H1 (cell line): ENCODE data around the gene WDR93. TPM values are rescaled to one million over a fixed set of nuclear protein-coding genes. Genes with fewer than 3 reads are reported as not detected.

Experiments used
- CTCF ChIA-PET: fragments of 300-600 bp; sonication (Branson Sonifier 250); formaldehyde crosslinking; loops from one replicate; lab custom pipeline; 2021; ENCODE audit not compliant: partially characterized antibody; lab: Charles Lee
- POLR2A ChIA-PET: fragments of 300-600 bp; sonication (Branson Sonifier 250); formaldehyde crosslinking; loops from one replicate; lab custom pipeline; 2021; ENCODE audit warnings: inconsistent platforms; ENCODE audit not compliant: partially characterized antibody; lab: Charles Lee
- DNase-seq, 2 experiments: peaks; one replicate each; pipeline versions ENCODE4 v3.0.0 to v3.0.0-alpha.2; 2010 to 2022; ENCODE audit warnings: low spot score in 2 of 2, low read depth in 1 of 2, mixed read lengths in 1 of 2
- FAIRE-seq: peaks from 2 replicates; lab custom pipeline; 2011; peaks lifted over from hg19 to GRCh38; lab: Jason Lieb, UNC
- H2AFZ ChIP-seq: 2 replicates; pipeline ENCODE4 v1.8.1; 2012; ENCODE audit warnings: low read length, inconsistent platforms
- H2AK5ac ChIP-seq: 2 replicates; pipeline ENCODE4 v1.6.1; 2013; ENCODE audit warnings: low read depth, low read length
- H2BK120ac ChIP-seq: replicated peaks from 2 replicates; pipeline ENCODE3; 2013; ENCODE audit warnings: low read depth, low read length, inconsistent platforms
- H2BK12ac ChIP-seq: 2 replicates; pipeline ENCODE4 v1.6.1; 2013; ENCODE audit warnings: low read depth, low read length
- H2BK15ac ChIP-seq: 2 replicates; pipeline ENCODE4 v1.6.1; 2013; ENCODE audit warnings: low read length
- H2BK20ac ChIP-seq: 2 replicates; pipeline ENCODE4 v1.6.1; 2013; ENCODE audit warnings: low read length
- H2BK5ac ChIP-seq: 2 replicates; pipeline ENCODE4 v1.6.1; 2013; ENCODE audit warnings: low read depth, low read length
- H3K14ac ChIP-seq: 2 replicates; pipeline ENCODE4 v1.6.1; 2013; ENCODE audit warnings: inconsistent platforms; ENCODE audit not compliant: insufficient read length
- H3K18ac ChIP-seq: 2 replicates; pipeline ENCODE4 v1.6.1; 2013; ENCODE audit warnings: low read length; ENCODE audit errors: extremely low read depth
- H3K23ac ChIP-seq: 2 replicates; pipeline ENCODE4 v1.6.1; 2013; ENCODE audit warnings: inconsistent platforms; ENCODE audit not compliant: insufficient read length
- H3K23me2 ChIP-seq: 2 replicates; pipeline ENCODE4 v1.6.1; 2013; ENCODE audit warnings: low read depth, low read length
- H3K27ac ChIP-seq: 2 replicates; pipeline ENCODE4 v1.6.1; 2011; ENCODE audit warnings: low read depth, low read length, inconsistent platforms
- H3K27me3 ChIP-seq, 4 experiments: replicated peaks in 1 of 4; 1 replicate in 1 of 4; 2 replicates in 3 of 4; pipeline versions ENCODE4 v1.6.1 to v1.8.1; 2011 to 2013; ENCODE audit warnings: low read length in 3 of 4, mild to moderate bottlenecking in 3 of 4, inconsistent platforms in 2 of 4, mixed read lengths in 2 of 4, moderate library complexity in 1 of 4; ENCODE audit not compliant: control insufficient read depth in 3 of 4, insufficient read depth in 3 of 4; ENCODE audit errors: extremely low read depth in 1 of 4
- H3K36me3 ChIP-seq, 4 experiments: 2 replicates each; pipeline versions ENCODE4 v1.6.1 to v1.8.1; 2011 to 2013; ENCODE audit warnings: mild to moderate bottlenecking in 4 of 4, low read length in 3 of 4, moderate library complexity in 2 of 4, control low read depth in 1 of 4, inconsistent platforms in 1 of 4; ENCODE audit not compliant: insufficient read depth in 4 of 4, control insufficient read depth in 2 of 4
- H3K4ac ChIP-seq: replicated peaks from 2 replicates; pipeline ENCODE3; 2013; ENCODE audit warnings: low read length, low read depth, mixed read lengths, inconsistent platforms; ENCODE audit not compliant: insufficient read length
- H3K4me1 ChIP-seq, 4 experiments: replicated peaks in 1 of 4; 1 replicate in 1 of 4; 2 replicates in 3 of 4; pipeline versions ENCODE4 v1.6.1 to v1.8.1; 2011 to 2013; ENCODE audit warnings: low read length in 3 of 4, inconsistent platforms in 2 of 4, mixed read lengths in 1 of 4; ENCODE audit not compliant: insufficient read depth in 4 of 4, control insufficient read depth in 3 of 4
- H3K4me2 ChIP-seq, 2 experiments: 2 replicates each; pipeline versions ENCODE4 v1.6.1 to v1.8.1; 2011 to 2013; ENCODE audit warnings: low read depth in 2 of 2, low read length in 2 of 2, control low read depth in 1 of 2, inconsistent platforms in 1 of 2, mild to moderate bottlenecking in 1 of 2; ENCODE audit not compliant: insufficient read depth in 1 of 2
- H3K4me3 ChIP-seq, 4 experiments: fragments of 200-600, 300-600 bp in 1 of 4; sonication (generic), shearing (Covaris generic), sonication (Bioruptor Twin) in 1 of 4; 2 replicates each; pipeline versions ENCODE4 v1.5.1 to v1.8.1; 2011 to 2016; ENCODE audit warnings: low read length in 4 of 4, low read depth in 3 of 4, control low read depth in 2 of 4, inconsistent platforms in 2 of 4, mild to moderate bottlenecking in 2 of 4, mixed read lengths in 1 of 4, moderate library complexity in 1 of 4; ENCODE audit not compliant: insufficient read depth in 2 of 4; ENCODE audit errors: extremely low read depth in 1 of 4
- H3K56ac ChIP-seq: replicated peaks from 2 replicates; pipeline ENCODE3; 2013; ENCODE audit warnings: low read depth, mild to moderate bottlenecking, mixed read lengths, low read length, inconsistent platforms; ENCODE audit not compliant: insufficient read length
- H3K79me1 ChIP-seq: 2 replicates; pipeline ENCODE4 v1.6.1; 2013; ENCODE audit warnings: low read depth, low read length, control low read depth
- H3K79me2 ChIP-seq, 2 experiments: 2 replicates each; pipeline versions ENCODE4 v1.6.1 to v1.8.1; 2012 to 2013; ENCODE audit warnings: low read length in 2 of 2, mild to moderate bottlenecking in 2 of 2, inconsistent platforms in 1 of 2; ENCODE audit not compliant: insufficient read depth in 2 of 2, control insufficient read depth in 1 of 2
- H3K9ac ChIP-seq, 4 experiments: replicated peaks in 1 of 4; 1 replicate in 1 of 4; 2 replicates in 3 of 4; pipeline versions ENCODE4 v1.6.1 to v1.8.1; 2011 to 2013; ENCODE audit warnings: low read depth in 3 of 4, low read length in 3 of 4, control low read depth in 2 of 4, mild to moderate bottlenecking in 2 of 4, moderate library complexity in 2 of 4, inconsistent platforms in 1 of 4; ENCODE audit errors: extremely low read depth in 1 of 4
- H3K9me3 ChIP-seq, 2 experiments: 2 replicates each; pipeline versions ENCODE4 v1.6.1 to v1.8.1; 2012 to 2013; ENCODE audit warnings: mild to moderate bottlenecking in 2 of 2, moderate library complexity in 2 of 2, control low read depth in 1 of 2, inconsistent platforms in 1 of 2, low read depth in 1 of 2, low read length in 1 of 2, mixed read lengths in 1 of 2; ENCODE audit not compliant: insufficient read depth in 2 of 2
- H4K20me1 ChIP-seq, 2 experiments: replicated peaks in 1 of 2; 2 replicates each; pipeline versions ENCODE3 to v1.8.1; 2011 to 2013; ENCODE audit warnings: inconsistent platforms in 2 of 2, low read length in 2 of 2, mild to moderate bottlenecking in 1 of 2; ENCODE audit not compliant: insufficient read depth in 2 of 2, control insufficient read depth in 1 of 2
- H4K5ac ChIP-seq: 2 replicates; pipeline ENCODE4 v1.6.1; 2013; ENCODE audit warnings: low read length, low read depth, mixed read lengths, inconsistent platforms; ENCODE audit not compliant: insufficient read length
- H4K8ac ChIP-seq: 2 replicates; pipeline ENCODE4 v1.8.0; 2013; ENCODE audit warnings: mild to moderate bottlenecking, moderate library complexity, low read length, inconsistent platforms; ENCODE audit not compliant: insufficient read depth; ENCODE audit errors: extremely low read depth
- H4K91ac ChIP-seq: replicated peaks from 2 replicates; pipeline ENCODE3; 2013; ENCODE audit warnings: low read length, mixed read lengths, inconsistent platforms; ENCODE audit not compliant: insufficient read length
- BRCA1 ChIP-seq: IDR thresholded peaks from 2 replicates; pipeline ENCODE4 v1.6.1; 2012; ENCODE audit warnings: low read depth, low read length, improper control_type of control experiment
- CEBPB ChIP-seq: IDR thresholded peaks from 2 replicates; pipeline ENCODE4 v1.6.1; 2012; ENCODE audit warnings: low read depth, low read length
- JUND ChIP-seq: IDR thresholded peaks from 2 replicates; pipeline ENCODE4 v1.6.1; 2011; ENCODE audit warnings: mild to moderate bottlenecking, improper control_type of control experiment, low read length
- POU5F1 ChIP-seq: IDR thresholded peaks from 2 replicates; pipeline ENCODE4 v1.6.1; 2011; ENCODE audit warnings: low read depth, mild to moderate bottlenecking, low read length, moderate library complexity
- TAF1 ChIP-seq: IDR thresholded peaks from 2 replicates; pipeline ENCODE4 v1.6.1; 2011; ENCODE audit warnings: mild to moderate bottlenecking, low read depth, low read length
- TEAD4 ChIP-seq: IDR thresholded peaks from 2 replicates; pipeline ENCODE4 v1.6.1; 2012; ENCODE audit warnings: low read depth, low read length, inconsistent platforms, mixed read lengths
- WGBS, 2 experiments: shearing (Covaris generic) in 1 of 2; methylation state at CpG; one replicate each; pipeline versions ENCODE4 v1.1.6 to v1.1.7; 2013 to 2015; ENCODE audit warnings: low lambda C conversion rate in 2 of 2, mixed read lengths in 2 of 2, inconsistent platforms in 1 of 2, low coverage in 1 of 2, missing lambda C conversion rate in 1 of 2; ENCODE audit not compliant: insufficient replicate concordance in 2 of 2, insufficient coverage in 1 of 2, insufficient read length in 1 of 2; ENCODE audit errors: extremely low coverage in 1 of 2, missing lambda C conversion rate in 1 of 2; 5-methylcytosine and 5-hydroxymethylcytosine counted together
- polyA plus RNA-seq, 7 experiments: library from polyadenylated mRNA; depleted of rRNA in 3 of 7; stranded (reverse) in 5 of 7; unstranded in 2 of 7; fragments of >200 nt in 5 of 7; fragments of 200-250 nt in 2 of 7; gene quantifications; 1 replicate in 5 of 7; 2 replicates in 1 of 7; 4 replicates in 1 of 7; pipeline versions ENCODE4 v1.2.1 to v1.2.3, GENCODE V29; 2011 to 2013; ENCODE audit warnings: missing spikeins in 2 of 7, mixed read lengths in 2 of 7
- total RNA-seq: library from RNA; stranded (reverse); fragmentation: NEBNext Ultra II Directional; extraction: Animal tissue kit (Norgen Biotek cat#: 25700); gene quantifications from 2 replicates; pipeline ENCODE4 v1.2.1, GENCODE V29; 2021

Gene WDR93
- total and polyA plus RNA-seq, 2 of the 8 experiments (the other 6 are each of a cell fraction or from before 2014, with no cell fraction given) = 0.03 TPM; not detected in 1

GRCh38 chr15:89759835-89760234, 69.2 kb downstream of the WDR93 start:
- Histone ChIP-seq H3K56ac (no peak overlapping the region), H4K91ac (no peak overlapping the region), H2AFZ (no peak overlapping the region), H3K4me1 (peaks cover 0 to 2% (median 0%) of the 10 kb centered on the region in 4 experiments; a peak in 3 of 7 replicates), H3K79me2 (no peaks in the 10 kb centered on the region), H3K36me3 (no peaks in the 10 kb centered on the region), H3K9me3 (no peaks in the 10 kb centered on the region), H3K4me3 (no peak overlapping the region), H2BK20ac (no peak overlapping the region), H2BK12ac (0 out of 2 replicates have a peak overlapping the region, but pooled peaks have one; percentile 44), H3K27me3 (no peaks in the 10 kb centered on the region; a peak in 2 of 7 replicates), H2BK5ac (no peak overlapping the region), H2BK120ac (no peak overlapping the region), H3K4me2 (no peak overlapping the region), H3K23me2 (no peaks in the 10 kb centered on the region), H3K9ac (no peak overlapping the region), H3K14ac (no peak overlapping the region), H3K23ac (no peak overlapping the region), H3K79me1 (no peaks in the 10 kb centered on the region), H3K4ac (no peak overlapping the region), H4K5ac (no peak overlapping the region), H4K20me1 (no peaks in the 10 kb centered on the region), H4K8ac (no peak overlapping the region), H2AK5ac (no peak overlapping the region), H2BK15ac (no peak overlapping the region), H3K27ac (no peak overlapping the region), H3K18ac (0 out of 2 replicates have a peak overlapping the region, but pooled peaks have one; percentile 15)
- ChIA-PET POLR2A (interaction anchor here (1.2 to 2.0 kb wide), 3 partner anchors 8 to 242 kb away, joined by 3 to 10 read pairs (median 4); partner anchors contain the start of genes MESP1 and ZNF710), CTCF (interaction anchor here (0.7 to 10.6 kb wide), 32 partner anchors 7 to 340 kb away, joined by 3 to 153 read pairs (median 8); partner anchors contain the start of genes AP3S2 and MESP2)
- no peak for FAIRE-seq
- TF ChIP-seq BRCA1 = no peak
- TF ChIP-seq TAF1 = no peak
- no peak for TF ChIP-seq CEBPB
- TF ChIP-seq JUND = no peak
- no peak for TF ChIP-seq TEAD4
- no peak for TF ChIP-seq POU5F1
- no peak for DNase-seq
- 96% methylated on average over 3 of the region's 3 CpGs; no CpG with 5 or more reads in 1 of the 2 experiments for WGBS, 2 experiments
